Measurements from ENCODE around the gene NUDT13. TPM values are rescaled to one million over a fixed set of nuclear protein-coding genes. Genes with fewer than 3 reads are reported as not detected.

The NUDT13 gene
- total RNA-seq, 1 experiment from 2014 or later, result 1.5 TPM

DNA sequence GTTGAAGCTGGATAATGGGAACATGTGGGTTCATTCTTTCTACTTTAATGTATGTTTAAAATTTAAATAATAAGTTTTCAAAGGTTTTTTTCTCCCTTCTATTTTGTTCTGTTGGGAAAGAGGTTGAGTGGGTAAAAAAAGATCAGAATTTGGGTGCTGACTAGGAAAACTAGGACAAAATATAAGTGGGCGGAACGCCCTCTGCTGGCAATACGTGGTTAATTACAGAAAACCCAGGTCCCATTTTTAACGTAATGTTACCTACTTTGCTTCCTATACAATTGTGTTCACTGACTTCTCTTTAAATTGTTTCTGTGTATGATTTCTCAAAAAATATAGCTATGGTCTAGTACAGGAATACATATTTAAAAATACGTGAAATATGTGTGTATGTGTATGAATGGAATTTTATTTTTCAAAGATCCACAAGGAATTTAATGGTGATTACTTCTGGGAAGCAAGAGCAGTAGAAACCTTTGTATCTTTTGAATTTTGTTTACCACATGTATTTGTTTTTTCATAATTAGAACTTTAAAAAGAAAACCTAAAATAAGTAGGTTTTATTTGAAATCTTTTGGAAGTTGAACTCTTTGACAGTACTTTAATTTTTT is 48.9 kb downstream of the NUDT13 start:
- Histone ChIP-seq H2BK5ac (ENCODE audit: insufficient read length, low read length) (no peak overlapping the region), H3K23ac (ENCODE audit: insufficient read length, low read depth, low read length) (no peak overlapping the region), H3K9ac (ENCODE audit: extremely low read depth, insufficient read length, low read length) (no peak overlapping the region), H3K56ac (ENCODE audit: insufficient read length, low read depth, low read length) (no peak overlapping the region), H3T11ph (ENCODE audit: low read length) (no peak overlapping the region), H2BK20ac (ENCODE audit: low read depth, low read length, poor library complexity, severe bottlenecking) (no peak overlapping the region), H3K27me3 (ENCODE audit: insufficient read depth, low read length) (no peaks in the 10 kb centered on the region), H4K8ac (replicated peaks; ENCODE audit: insufficient read length, low read depth, low read length) (no peak overlapping the region), H2BK15ac (ENCODE audit: low read depth, low read length) (no peak overlapping the region), H3K4me2 (ENCODE audit: insufficient read depth, insufficient read length, low read length) (no peak overlapping the region), H2AFZ (ENCODE audit: low read length) (no peak overlapping the region), H3K4ac (ENCODE audit: low read depth, low read length) (no peak overlapping the region), H4K20me1 (ENCODE audit: control insufficient read depth, insufficient read depth, insufficient read length) (no peaks in the 10 kb centered on the region), H2BK12ac (ENCODE audit: insufficient read length, low read depth, low read length) (no peak overlapping the region), H3K18ac (ENCODE audit: insufficient read length, low read depth, low read length) (no peak overlapping the region), H3K14ac (ENCODE audit: insufficient read depth, low read length) (no peak overlapping the region), H4K5ac (ENCODE audit: insufficient read length, low read depth, low read length) (no peak overlapping the region), H4K91ac (ENCODE audit: insufficient read length, low read depth, low read length) (no peak overlapping the region), H3K79me1 (ENCODE audit: insufficient read depth, low read depth, low read length, poor library complexity, severe bottlenecking) (no peaks in the 10 kb centered on the region), H2BK120ac (ENCODE audit: low read depth, low read length, poor library complexity, severe bottlenecking) (no peak overlapping the region), H2AK5ac (ENCODE audit: insufficient read length, low read length) (no peak overlapping the region), H3K27ac (ENCODE audit: insufficient read length, low read depth, low read length) (no peak overlapping the region), H3K9me3 (ENCODE audit: control insufficient read depth, low read depth, low read length) (no peaks in the 10 kb centered on the region), H3K23me2 (ENCODE audit: insufficient read length, low read depth, low read length, poor library complexity, severe bottlenecking) (no peaks in the 10 kb centered on the region), H3K4me1 (ENCODE audit: insufficient read depth, low read length) (no peaks in the 10 kb centered on the region), H3K79me2 (ENCODE audit: insufficient read depth, low read length) (no peaks in the 10 kb centered on the region)
- no CpG with 5 or more reads among the region's 5 CpGs for WGBS (ENCODE audit: extremely low coverage, insufficient read length, low lambda C conversion rate)
- no peaks in the 10 kb centered on the region for H3K4me1 Mint-ChIP-seq
- H3K9me3 Mint-ChIP-seq, result no peaks in the 10 kb centered on the region
- H3K36me3 Mint-ChIP-seq (ENCODE audit: insufficient read depth in 1 of 3, low read depth in 3 of 3), result peaks cover 24 to 53% (median 37%) of the 10 kb centered on the region in 3 experiments; a peak in 6 of 7 replicates
- peak; percentile 30 for DNase-seq
- H3K4me3 Mint-ChIP-seq, result no peak overlapping the region
- no peak overlapping the region for H3K27ac Mint-ChIP-seq
- no peaks in the 10 kb centered on the region for H3K27me3 Mint-ChIP-seq (ENCODE audit: low read depth)
- TF ChIP-seq, protein P1, sequence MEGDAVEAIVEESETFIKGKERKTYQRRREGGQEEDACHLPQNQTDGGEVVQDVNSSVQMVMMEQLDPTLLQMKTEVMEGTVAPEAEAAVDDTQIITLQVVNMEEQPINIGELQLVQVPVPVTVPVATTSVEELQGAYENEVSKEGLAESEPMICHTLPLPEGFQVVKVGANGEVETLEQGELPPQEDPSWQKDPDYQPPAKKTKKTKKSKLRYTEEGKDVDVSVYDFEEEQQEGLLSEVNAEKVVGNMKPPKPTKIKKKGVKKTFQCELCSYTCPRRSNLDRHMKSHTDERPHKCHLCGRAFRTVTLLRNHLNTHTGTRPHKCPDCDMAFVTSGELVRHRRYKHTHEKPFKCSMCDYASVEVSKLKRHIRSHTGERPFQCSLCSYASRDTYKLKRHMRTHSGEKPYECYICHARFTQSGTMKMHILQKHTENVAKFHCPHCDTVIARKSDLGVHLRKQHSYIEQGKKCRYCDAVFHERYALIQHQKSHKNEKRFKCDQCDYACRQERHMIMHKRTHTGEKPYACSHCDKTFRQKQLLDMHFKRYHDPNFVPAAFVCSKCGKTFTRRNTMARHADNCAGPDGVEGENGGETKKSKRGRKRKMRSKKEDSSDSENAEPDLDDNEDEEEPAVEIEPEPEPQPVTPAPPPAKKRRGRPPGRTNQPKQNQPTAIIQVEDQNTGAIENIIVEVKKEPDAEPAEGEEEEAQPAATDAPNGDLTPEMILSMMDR (conservative IDR thresholded peaks at IDR 0.05), result peak; percentile 88

Measured in H9 (cell line).